Gastrocnemius medialis (tissue), 4 donors: Measurements from ENCODE around the gene NUDT7.

ENCODE experiments used
- CTCF ChIP-seq, 5 experiments: fragments of 450-650 bp in 3 of 5; fragments of 200-600 bp in 2 of 5; sonication (generic) in 2 of 5; IDR thresholded peaks in 4 of 5; conservative IDR thresholded peaks in 1 of 5; 1 replicate in 4 of 5; 2 replicates in 1 of 5; pipeline ENCODE4 v1.5.1; 2016 to 2019; ENCODE audit warnings: antibody characterized with exemption in 5 of 5, mild to moderate bottlenecking in 3 of 5, moderate library complexity in 3 of 5
- POLR2A ChIP-seq, 2 donors: fragments of 450-650 bp; IDR thresholded peaks; one replicate each; pipeline ENCODE4 v1.6.1; 2017; ENCODE audit warnings: antibody characterized with exemption in 2 of 2, mild to moderate bottlenecking in 2 of 2, moderate library complexity in 2 of 2

GRCh38 chr16:77767826-77768225 is 45.5 kb downstream of the NUDT7 start:
- TF ChIP-seq POLR2A (IDR thresholded peaks at IDR 0.05) (no peak), CTCF (IDR thresholded peaks at IDR 0.05 in 4 of 5, conservative IDR thresholded peaks at IDR 0.05 in 1 of 5) (no peak)
